Tibial nerve (tissue), 4 donors: ENCODE measurements around the gene KMT2B.

ENCODE experiments used
- EP300 ChIP-seq, 2 donors: sonication (generic); formaldehyde crosslinking; IDR thresholded peaks; one replicate each; pipeline ENCODE4 v1.6.1; 2017; ENCODE audit warnings: antibody characterized with exemption in 2 of 2, mild to moderate bottlenecking in 1 of 2
- POLR2A ChIP-seq, 2 donors: fragments of 450-650 bp; IDR thresholded peaks; one replicate each; pipeline ENCODE4 v1.6.1; 2017; ENCODE audit warnings: antibody characterized with exemption in 2 of 2, mild to moderate bottlenecking in 2 of 2, moderate library complexity in 2 of 2
- TF ChIP-seq, protein P1 (sequence below), 5 experiments: fragments of 200-600 bp in 3 of 5; fragments of 450-650 bp in 2 of 5; sonication (generic) in 3 of 5; IDR thresholded peaks; one replicate each; pipeline ENCODE4 v1.5.1; 2016 to 2019; ENCODE audit warnings: antibody characterized with exemption in 5 of 5, mild to moderate bottlenecking in 3 of 5, moderate library complexity in 2 of 5

DNA sequence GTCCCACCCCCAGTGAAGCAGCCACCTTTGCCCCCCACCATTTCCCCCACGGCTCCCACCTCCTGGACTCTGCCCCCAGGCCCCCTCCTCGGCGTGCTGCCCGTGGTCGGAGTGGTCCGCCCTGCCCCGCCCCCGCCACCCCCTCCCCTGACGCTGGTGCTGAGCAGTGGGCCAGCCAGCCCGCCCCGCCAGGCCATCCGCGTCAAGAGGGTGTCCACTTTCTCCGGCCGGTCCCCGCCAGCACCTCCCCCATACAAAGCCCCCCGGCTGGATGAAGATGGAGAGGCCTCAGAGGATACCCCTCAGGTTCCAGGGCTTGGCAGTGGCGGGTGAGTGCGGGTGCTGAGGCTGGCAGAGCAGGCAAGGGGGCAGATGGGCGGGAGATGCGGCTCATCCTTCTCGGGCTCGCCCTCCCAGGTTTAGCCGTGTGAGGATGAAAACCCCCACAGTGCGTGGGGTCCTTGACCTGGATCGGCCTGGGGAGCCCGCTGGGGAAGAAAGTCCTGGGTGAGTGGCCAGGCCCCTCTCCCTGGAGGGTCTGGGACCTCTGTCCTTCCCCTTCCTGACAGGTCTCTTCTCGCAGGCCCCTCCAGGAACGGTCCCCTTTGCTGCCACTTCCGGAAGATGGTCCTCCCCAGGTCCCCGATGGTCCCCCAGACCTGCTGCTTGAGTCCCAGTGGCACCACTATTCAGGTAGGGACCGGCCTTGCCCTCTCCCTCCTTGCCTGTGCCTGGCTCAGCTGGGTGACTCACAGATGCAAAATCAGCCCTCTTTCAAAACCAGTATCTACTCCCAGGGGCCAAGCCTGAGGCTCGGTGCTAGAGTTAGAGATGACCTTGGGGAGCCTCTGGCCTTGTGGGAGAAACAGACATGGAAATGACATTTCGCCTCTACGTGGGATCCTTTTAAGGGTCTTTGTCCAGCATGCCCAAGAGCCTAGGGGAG lies 15.7 kb downstream of the KMT2B start:
- TF ChIP-seq, protein P1, sequence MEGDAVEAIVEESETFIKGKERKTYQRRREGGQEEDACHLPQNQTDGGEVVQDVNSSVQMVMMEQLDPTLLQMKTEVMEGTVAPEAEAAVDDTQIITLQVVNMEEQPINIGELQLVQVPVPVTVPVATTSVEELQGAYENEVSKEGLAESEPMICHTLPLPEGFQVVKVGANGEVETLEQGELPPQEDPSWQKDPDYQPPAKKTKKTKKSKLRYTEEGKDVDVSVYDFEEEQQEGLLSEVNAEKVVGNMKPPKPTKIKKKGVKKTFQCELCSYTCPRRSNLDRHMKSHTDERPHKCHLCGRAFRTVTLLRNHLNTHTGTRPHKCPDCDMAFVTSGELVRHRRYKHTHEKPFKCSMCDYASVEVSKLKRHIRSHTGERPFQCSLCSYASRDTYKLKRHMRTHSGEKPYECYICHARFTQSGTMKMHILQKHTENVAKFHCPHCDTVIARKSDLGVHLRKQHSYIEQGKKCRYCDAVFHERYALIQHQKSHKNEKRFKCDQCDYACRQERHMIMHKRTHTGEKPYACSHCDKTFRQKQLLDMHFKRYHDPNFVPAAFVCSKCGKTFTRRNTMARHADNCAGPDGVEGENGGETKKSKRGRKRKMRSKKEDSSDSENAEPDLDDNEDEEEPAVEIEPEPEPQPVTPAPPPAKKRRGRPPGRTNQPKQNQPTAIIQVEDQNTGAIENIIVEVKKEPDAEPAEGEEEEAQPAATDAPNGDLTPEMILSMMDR (IDR thresholded peaks at IDR 0.05) = no peak
- TF ChIP-seq POLR2A (IDR thresholded peaks at IDR 0.05) = no peak
- no peak for TF ChIP-seq EP300 (IDR thresholded peaks at IDR 0.05)
